GM12864 (cell line): ENCODE results near the gene LSM11.

Experiments used
- DNase-seq: peaks from one replicate; pipeline ENCODE4 v3.0.0-alpha.2; 2011; ENCODE audit warnings: low read depth
- H3K4me3 ChIP-seq: 2 replicates; pipeline ENCODE4 v1.5.1; 2011; ENCODE audit warnings: mild to moderate bottlenecking, low read depth, low read length, control low read depth
- TF ChIP-seq, protein P1 (sequence below): IDR thresholded peaks from 2 replicates; pipeline ENCODE4 v1.5.1; 2011; ENCODE audit warnings: low read depth, mild to moderate bottlenecking, moderate library complexity, low read length, control low read depth, inconsistent platforms; ENCODE audit errors: missing control alignments

Gene LSM11

DNA sequence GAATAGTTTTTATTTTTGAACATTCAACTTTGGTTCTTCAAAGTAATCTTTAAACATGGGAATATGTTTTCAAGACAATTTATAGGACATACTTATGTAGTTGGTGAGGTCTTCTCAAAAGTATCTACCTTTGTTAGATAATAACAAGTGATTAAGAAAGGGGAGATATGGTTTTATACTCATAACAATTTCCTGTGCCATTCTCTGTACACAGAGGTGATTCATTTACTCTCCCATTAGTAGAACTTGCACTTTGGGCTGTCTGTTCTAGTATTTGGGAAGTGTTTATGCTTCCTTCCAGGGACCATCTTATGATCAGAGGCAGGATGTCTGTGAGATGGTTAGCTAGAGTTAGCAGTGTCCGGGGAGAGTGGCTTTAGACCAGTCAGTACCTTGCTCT, 15.2 kb downstream of the LSM11 start:
- DNase-seq = no peak
- H3K4me3 ChIP-seq = no peak overlapping the region
- TF ChIP-seq, protein P1, sequence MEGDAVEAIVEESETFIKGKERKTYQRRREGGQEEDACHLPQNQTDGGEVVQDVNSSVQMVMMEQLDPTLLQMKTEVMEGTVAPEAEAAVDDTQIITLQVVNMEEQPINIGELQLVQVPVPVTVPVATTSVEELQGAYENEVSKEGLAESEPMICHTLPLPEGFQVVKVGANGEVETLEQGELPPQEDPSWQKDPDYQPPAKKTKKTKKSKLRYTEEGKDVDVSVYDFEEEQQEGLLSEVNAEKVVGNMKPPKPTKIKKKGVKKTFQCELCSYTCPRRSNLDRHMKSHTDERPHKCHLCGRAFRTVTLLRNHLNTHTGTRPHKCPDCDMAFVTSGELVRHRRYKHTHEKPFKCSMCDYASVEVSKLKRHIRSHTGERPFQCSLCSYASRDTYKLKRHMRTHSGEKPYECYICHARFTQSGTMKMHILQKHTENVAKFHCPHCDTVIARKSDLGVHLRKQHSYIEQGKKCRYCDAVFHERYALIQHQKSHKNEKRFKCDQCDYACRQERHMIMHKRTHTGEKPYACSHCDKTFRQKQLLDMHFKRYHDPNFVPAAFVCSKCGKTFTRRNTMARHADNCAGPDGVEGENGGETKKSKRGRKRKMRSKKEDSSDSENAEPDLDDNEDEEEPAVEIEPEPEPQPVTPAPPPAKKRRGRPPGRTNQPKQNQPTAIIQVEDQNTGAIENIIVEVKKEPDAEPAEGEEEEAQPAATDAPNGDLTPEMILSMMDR = no peak

DNA sequence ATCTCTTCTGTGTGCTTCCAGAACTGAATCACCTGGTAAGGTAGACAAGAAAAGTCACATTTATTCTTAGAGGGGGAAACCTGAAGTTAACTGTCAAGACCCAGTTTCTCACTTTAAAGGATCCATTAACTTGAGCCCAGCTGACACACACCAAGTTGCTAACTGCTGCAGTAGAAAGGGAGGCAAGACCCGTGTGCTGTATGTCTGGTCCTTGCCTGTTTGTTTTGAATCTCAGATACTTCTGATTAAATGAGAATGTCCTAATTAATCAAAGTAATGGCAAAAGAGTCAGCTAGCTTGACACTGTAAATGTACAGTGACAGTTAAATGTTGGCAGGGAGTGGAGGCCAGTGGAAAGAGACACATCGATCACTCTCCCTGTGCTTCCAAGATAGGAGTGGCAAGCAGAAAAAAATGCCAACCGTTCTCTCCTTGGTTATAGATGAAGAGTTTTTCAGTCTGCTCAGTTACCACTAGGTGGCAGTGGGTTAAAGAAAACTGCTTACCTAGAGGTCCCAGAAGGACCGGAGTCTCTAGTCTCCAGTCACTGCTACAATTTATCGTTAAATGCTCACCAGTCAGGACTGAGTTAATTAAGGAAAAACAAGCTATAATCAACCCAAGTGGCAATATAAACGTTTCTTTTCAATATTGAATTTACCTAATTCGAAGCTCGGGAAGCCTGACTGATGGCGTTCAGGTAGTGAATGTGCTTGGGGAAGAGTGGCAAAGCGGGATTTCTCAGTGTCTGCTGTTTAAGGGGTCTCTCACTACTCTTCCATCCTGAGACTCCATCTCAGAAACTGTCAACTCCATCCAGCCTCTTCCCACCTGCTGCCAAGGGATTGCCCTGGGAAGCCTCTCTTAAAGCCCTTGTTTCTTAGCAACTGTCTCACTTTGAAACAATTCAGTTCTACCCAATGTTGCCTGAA, 18.4 kb downstream of the LSM11 start:
- TF ChIP-seq, protein P1 = peak; percentile 85
- no peak overlapping the region for H3K4me3 ChIP-seq
- DNase-seq = no peak

DNA sequence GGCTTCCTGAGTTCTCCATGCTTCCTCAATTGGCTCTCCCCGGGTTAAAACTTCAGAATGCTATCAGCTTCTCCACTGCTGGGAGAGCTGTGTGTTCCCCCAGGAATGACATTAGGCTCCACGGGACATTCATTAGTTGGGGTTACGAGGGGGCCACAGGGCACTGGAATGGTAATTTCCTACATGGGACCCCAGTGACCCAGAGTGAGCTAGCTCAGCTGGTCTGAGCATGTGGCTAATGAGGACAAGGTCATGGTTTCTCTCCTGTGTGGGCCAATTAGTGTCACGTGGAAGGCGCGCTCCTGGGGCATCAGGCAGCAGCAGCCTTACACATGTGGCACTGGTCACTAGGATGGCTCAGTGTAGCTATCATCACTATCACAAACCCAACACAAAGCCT, 21.0 kb downstream of the LSM11 start:
- TF ChIP-seq, protein P1 = no peak
- H3K4me3 ChIP-seq = no peak overlapping the region
- DNase-seq = no peak

DNA sequence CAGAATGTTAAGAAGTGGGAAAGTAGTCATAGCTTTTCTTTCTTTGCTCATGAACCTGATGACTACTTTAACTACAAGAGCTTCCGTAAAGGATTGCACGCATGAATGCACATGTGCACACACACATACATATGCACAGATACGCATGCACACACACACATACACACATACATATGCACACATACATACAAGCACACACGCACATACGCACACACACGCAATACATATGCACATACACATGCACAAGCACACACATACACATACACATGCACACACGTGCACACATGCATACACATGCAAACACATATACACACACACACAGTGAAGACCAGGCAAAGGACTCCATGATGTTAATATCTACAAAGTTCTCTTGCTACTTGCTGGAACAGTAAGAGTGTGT, 22.9 kb downstream of the LSM11 start:
- TF ChIP-seq, protein P1 = no peak
- no peak for DNase-seq
- no peak overlapping the region for H3K4me3 ChIP-seq

DNA sequence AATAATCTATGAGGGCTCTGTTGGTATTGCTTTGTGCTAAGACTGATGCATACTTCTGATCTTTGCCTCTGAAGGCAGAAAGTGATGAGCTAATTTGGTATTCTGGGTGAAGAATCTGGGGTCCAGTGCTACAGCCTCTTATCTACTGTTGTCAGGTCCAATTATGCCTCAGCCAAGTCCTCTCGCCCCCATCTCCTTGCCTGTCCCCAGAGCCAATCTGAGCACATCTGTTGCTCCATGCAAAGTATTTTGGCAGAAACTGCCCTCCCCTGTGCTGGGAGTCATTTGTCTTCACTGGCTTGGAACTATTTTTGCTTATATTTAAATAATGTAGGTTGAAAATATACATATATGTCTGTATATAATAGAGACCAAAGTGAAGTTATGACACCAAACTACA, 23.4 kb downstream of the LSM11 start:
- no peak for DNase-seq
- TF ChIP-seq, protein P1 = no peak
- H3K4me3 ChIP-seq = no peak overlapping the region

DNA sequence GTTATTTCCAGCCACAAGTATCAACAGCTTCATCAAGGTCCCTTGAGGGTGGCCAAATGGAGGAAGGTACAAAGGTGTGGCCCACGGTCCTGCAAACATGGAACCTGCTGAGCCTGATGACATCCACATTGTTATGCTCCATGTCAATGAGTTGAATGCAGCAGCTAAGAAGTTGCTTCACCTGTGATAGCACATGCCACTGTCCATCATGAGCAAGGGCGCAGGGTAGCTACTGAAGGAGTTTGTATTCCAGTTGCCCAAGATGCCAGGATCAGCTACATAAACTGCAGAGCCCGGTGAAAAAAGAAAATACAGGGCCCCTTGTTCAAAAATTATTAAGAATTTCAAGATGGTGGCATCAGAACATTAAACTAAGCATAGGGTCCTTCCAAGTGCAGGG, 24.2 kb downstream of the LSM11 start:
- no peak for DNase-seq
- H3K4me3 ChIP-seq = no peak overlapping the region
- TF ChIP-seq, protein P1 = no peak

DNA sequence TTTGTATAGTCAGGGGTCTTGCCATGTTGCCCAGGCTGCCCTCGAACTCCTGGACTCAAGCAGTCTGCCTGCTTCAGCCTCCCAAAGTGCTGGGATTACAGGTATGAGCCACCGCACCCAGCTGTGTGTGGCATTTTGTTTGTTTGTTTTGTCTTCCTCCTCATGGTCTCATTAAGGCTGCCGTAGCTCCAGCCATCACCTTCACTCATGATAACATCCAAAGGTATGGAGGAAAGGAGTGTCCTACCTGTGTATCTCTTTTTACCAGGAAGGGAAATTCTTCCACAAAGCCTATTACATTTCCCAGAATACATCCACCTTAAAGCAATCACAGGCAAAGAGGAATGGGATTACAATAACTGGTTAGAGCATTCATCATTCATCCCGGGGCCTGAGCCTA, 27.2 kb downstream of the LSM11 start:
- no peak for DNase-seq
- TF ChIP-seq, protein P1 = no peak
- no peak overlapping the region for H3K4me3 ChIP-seq
